Measurements from ENCODE around the gene SPACDR. TPM values are rescaled to one million over a fixed set of nuclear protein-coding genes. Genes with fewer than 3 reads are reported as not detected.
A peak's percentile ranks its signal among the peaks of the same experiment; 100 is the strongest.

The SPACDR gene
- total RNA-seq, 1 experiment from 2014 or later = not detected

- Histone ChIP-seq H2AK5ac (ENCODE audit: insufficient read length, low read length) (no peak overlapping the region), H3K23ac (ENCODE audit: insufficient read length, low read depth, low read length) (no peak overlapping the region), H3K4ac (ENCODE audit: low read depth, low read length) (no peak overlapping the region), H2BK20ac (ENCODE audit: low read depth, low read length, poor library complexity, severe bottlenecking) (no peak overlapping the region), H3K23me2 (ENCODE audit: insufficient read length, low read depth, low read length, poor library complexity, severe bottlenecking) (no peaks in the 10 kb centered on the region), H3K56ac (ENCODE audit: insufficient read length, low read depth, low read length) (no peak overlapping the region), H4K8ac (replicated peaks; ENCODE audit: insufficient read length, low read depth, low read length) (no peak overlapping the region), H3K4me2 (ENCODE audit: insufficient read depth, insufficient read length, low read length) (no peak overlapping the region), H2BK15ac (ENCODE audit: low read depth, low read length) (no peak overlapping the region), H3K27me3 (ENCODE audit: insufficient read depth, low read length) (no peaks in the 10 kb centered on the region), H2BK120ac (ENCODE audit: low read depth, low read length, poor library complexity, severe bottlenecking) (no peak overlapping the region), H3K9me3 (ENCODE audit: control insufficient read depth, low read depth, low read length) (no peaks in the 10 kb centered on the region), H2BK12ac (ENCODE audit: insufficient read length, low read depth, low read length) (no peak overlapping the region), H3K4me1 (ENCODE audit: insufficient read depth, low read length) (no peaks in the 10 kb centered on the region), H3K14ac (ENCODE audit: insufficient read depth, low read length) (no peak overlapping the region), H3K27ac (ENCODE audit: insufficient read length, low read depth, low read length) (no peak overlapping the region), H4K20me1 (ENCODE audit: control insufficient read depth, insufficient read depth, insufficient read length) (peaks cover 4% of the 10 kb centered on the region), H3K79me2 (ENCODE audit: insufficient read depth, low read length) (no peaks in the 10 kb centered on the region), H2BK5ac (ENCODE audit: insufficient read length, low read length) (no peak overlapping the region), H2AFZ (ENCODE audit: low read length) (no peak overlapping the region), H3T11ph (ENCODE audit: low read length) (no peak overlapping the region), H3K79me1 (ENCODE audit: insufficient read depth, low read depth, low read length, poor library complexity, severe bottlenecking) (no peaks in the 10 kb centered on the region), H3K9ac (ENCODE audit: extremely low read depth, insufficient read length, low read length) (no peak overlapping the region), H4K91ac (ENCODE audit: insufficient read length, low read depth, low read length) (no peak overlapping the region), H4K5ac (ENCODE audit: insufficient read length, low read depth, low read length) (no peak overlapping the region), H3K18ac (ENCODE audit: insufficient read length, low read depth, low read length) (no peak overlapping the region)
- Mint-ChIP-seq H3K27ac (0 out of 7 replicates have a peak overlapping the region, but pooled peaks of 1 of the 3 experiments have one; percentile 7), H3K27me3 (ENCODE audit: low read depth) (peaks cover 7% of the 10 kb centered on the region), H3K9me3 (no peaks in the 10 kb centered on the region), H3K4me1 (peaks cover 6 to 11% of the 10 kb centered on the region in 2 experiments; a peak in 3 of 4 replicates), H3K36me3 (ENCODE audit: insufficient read depth in 1 of 3, low read depth in 3 of 3) (peaks cover 0 to 3% (median 0%) of the 10 kb centered on the region in 3 experiments; a peak in 1 of 7 replicates), H3K4me3 (no peak overlapping the region)
- TF ChIP-seq CTCF (conservative IDR thresholded peaks at IDR 0.05) = no peak
- WGBS (ENCODE audit: extremely low coverage, insufficient read length, low lambda C conversion rate) = no CpG with 5 or more reads among the region's 2 CpGs
- DNase-seq = no peak
Measured at GRCh38 chr7:100464791-100465190, 731 bp upstream of the SPACDR start.

Measured in H9 (cell line).